AG04450 (cell line): ENCODE results near the gene CCDC192. TPM values are rescaled to one million over a fixed set of nuclear protein-coding genes. Genes with fewer than 3 reads are reported as not detected.
"Not testable (repeated sequence)": the region's sequence is repeated elsewhere in the genome, so short reads cannot be mapped to it uniquely, and the experiment has no call there.

Experiments
- CTCF ChIA-PET: fragments of 300-600, 350-600 bp; formaldehyde crosslinking; extraction: SDS; loops from one replicate; lab custom pipeline; 2022; ENCODE audit warnings: antibody characterized with exemption, inconsistent platforms; lab: Charles Lee
- POLR2A ChIA-PET: fragments of 350-600 bp; formaldehyde crosslinking; extraction: SDS; loops from one replicate; lab custom pipeline; 2021; ENCODE audit warnings: antibody characterized with exemption, inconsistent platforms; lab: Yijun Ruan, JAX
- DNase-seq: peaks from one replicate; pipeline ENCODE4 v3.0.0-alpha.2; 2011; ENCODE audit warnings: low read depth, low spot score
- H3K27ac ChIP-seq: one replicate; pipeline ENCODE4 v1.5.1; 2012; ENCODE audit warnings: low read depth, low read length, control low read depth
- H3K27me3 ChIP-seq: one replicate; pipeline ENCODE4 v1.6.0; 2012; ENCODE audit warnings: low read length; ENCODE audit not compliant: control insufficient read depth, insufficient read depth
- H3K4me3 ChIP-seq: 2 replicates; pipeline ENCODE4 v1.5.1; 2011; ENCODE audit warnings: mild to moderate bottlenecking, low read depth, low read length, control low read depth
- H3K9me3 ChIP-seq: 2 replicates; pipeline ENCODE4 v1.5.1; 2012; ENCODE audit warnings: low read length; ENCODE audit not compliant: control insufficient read depth, insufficient read depth
- polyA plus RNA-seq: library from polyadenylated mRNA; depleted of rRNA; stranded (reverse); fragments of >200 nt; gene quantifications from 2 replicates; pipeline ENCODE4 v1.2.3, GENCODE V29; 2011
- TF ChIP-seq, protein P1 (sequence below): IDR thresholded peaks from 2 replicates; pipeline ENCODE4 v1.5.1; 2011; ENCODE audit warnings: low read depth, low read length, control low read depth, inconsistent platforms

The CCDC192 gene
- polyA plus RNA-seq, 1 experiment = not detected

- H3K27me3 ChIP-seq = no peaks in the 10 kb centered on the region
- no peak overlapping the region for H3K27ac ChIP-seq
- ChIA-PET CTCF (no interaction called here), POLR2A (no interaction called here)
- no peak overlapping the region for H3K4me3 ChIP-seq
- no peak for DNase-seq
- TF ChIP-seq, protein P1, sequence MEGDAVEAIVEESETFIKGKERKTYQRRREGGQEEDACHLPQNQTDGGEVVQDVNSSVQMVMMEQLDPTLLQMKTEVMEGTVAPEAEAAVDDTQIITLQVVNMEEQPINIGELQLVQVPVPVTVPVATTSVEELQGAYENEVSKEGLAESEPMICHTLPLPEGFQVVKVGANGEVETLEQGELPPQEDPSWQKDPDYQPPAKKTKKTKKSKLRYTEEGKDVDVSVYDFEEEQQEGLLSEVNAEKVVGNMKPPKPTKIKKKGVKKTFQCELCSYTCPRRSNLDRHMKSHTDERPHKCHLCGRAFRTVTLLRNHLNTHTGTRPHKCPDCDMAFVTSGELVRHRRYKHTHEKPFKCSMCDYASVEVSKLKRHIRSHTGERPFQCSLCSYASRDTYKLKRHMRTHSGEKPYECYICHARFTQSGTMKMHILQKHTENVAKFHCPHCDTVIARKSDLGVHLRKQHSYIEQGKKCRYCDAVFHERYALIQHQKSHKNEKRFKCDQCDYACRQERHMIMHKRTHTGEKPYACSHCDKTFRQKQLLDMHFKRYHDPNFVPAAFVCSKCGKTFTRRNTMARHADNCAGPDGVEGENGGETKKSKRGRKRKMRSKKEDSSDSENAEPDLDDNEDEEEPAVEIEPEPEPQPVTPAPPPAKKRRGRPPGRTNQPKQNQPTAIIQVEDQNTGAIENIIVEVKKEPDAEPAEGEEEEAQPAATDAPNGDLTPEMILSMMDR = no peak
- no peaks in the 10 kb centered on the region for H3K9me3 ChIP-seq
Observed at GRCh38 chr5:127700237-127700766, 2.9 kb upstream of the CCDC192 start.

DNA sequence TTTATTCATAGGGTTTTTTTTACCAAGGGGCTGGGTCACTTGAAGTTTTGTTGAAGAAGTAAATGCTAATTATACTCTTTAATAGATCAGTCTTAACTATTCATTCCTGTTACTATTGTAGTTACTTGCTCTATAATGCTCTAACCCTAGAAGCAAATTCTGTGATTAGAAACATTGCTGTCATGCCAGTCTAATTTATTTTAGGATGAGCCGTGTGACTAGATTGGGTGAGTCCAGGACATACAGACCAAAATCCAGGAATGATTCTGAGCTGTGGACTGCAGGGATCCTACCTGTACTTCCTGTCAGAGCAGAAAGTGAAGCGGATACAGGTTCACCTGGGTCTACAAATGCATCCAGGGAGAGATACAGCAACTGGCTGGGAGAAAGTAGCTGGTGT is 757 bp upstream of the CCDC192 start:
- TF ChIP-seq, protein P1 = no peak
- Histone ChIP-seq H3K27ac (no peak overlapping the region), H3K4me3 (no peak overlapping the region), H3K27me3 (no peaks in the 10 kb centered on the region), H3K9me3 (no peaks in the 10 kb centered on the region)
- no peak for DNase-seq
- CTCF ChIA-PET = interaction anchor here (0.6 kb wide), 1 partner anchor 174 kb away, joined by 4 read pairs; no protein-coding TSS in a partner anchor
- POLR2A ChIA-PET = no interaction called here

DNA sequence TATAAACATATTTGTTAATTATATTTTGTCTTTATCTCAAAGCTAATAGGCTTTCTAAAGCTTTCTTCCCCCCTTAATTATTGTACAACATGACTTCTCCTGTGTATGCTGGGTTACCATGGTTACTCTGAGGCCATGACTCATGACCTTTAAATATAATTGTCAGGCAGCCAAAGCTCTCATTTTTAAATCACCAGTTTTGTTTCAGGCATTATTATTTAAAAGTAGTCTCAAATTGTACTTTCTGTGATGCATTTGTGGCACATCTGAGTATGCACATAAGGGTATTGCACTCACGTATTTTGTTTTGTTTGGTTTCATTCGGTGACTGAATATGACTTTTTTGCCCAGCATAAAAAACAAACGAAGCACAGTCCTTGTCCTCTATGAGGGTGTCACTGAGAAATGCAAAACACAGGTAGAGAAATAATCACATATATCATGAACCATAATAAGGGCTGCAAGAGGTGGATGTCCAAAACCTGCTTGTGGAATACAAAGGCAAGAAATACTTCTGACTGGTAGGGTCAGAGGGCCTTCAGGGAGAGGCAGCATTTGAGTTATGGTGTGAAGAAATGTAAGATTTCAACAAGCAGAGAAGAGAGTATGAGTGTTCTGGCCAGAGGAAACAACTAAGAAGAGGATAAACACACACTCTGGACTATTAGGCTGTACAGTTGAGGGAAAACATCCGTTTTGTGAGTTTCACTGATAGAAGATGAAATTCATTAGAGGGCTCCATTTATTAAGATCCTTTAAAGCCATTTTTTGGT is 2.1 kb downstream of the CCDC192 start:
- CTCF ChIA-PET = no interaction called here
- TF ChIP-seq, protein P1 = no peak
- Histone ChIP-seq H3K27me3 (peaks cover 3% of the 10 kb centered on the region), H3K4me3 (no peak overlapping the region), H3K9me3 (no peaks in the 10 kb centered on the region), H3K27ac (no peak overlapping the region)
- POLR2A ChIA-PET = no interaction called here
- DNase-seq = peak; percentile 44

GRCh38 chr5:127706691-127707090 is 3.5 kb downstream of the CCDC192 start:
- TF ChIP-seq, protein P1 = no peak
- peaks cover 3% of the 10 kb centered on the region for H3K27me3 ChIP-seq
- no peak overlapping the region for H3K27ac ChIP-seq
- CTCF ChIA-PET = no interaction called here
- no peak overlapping the region for H3K4me3 ChIP-seq
- H3K9me3 ChIP-seq = no peaks in the 10 kb centered on the region
- DNase-seq = no peak
- POLR2A ChIA-PET = no interaction called here

DNA sequence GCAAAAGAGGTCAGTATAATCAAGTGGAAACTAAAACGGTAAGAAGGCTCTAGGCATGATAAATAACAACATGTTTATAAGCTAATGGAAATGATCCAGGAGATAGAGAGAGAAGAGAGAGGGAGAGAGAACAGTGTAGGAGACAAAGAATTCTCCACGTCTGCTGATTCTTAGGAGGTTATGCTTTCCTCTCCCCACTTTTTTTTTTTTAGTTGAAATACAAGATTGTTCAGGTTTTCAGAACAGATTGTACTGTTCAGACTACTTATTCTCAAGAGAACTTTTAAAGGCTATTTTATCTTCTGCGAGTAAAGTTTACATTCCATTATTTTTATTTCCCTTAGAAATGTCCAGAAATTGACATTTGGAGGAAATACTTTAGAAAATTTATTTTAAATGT is 4.0 kb downstream of the CCDC192 start:
- ChIA-PET POLR2A (no interaction called here), CTCF (no interaction called here)

DNA sequence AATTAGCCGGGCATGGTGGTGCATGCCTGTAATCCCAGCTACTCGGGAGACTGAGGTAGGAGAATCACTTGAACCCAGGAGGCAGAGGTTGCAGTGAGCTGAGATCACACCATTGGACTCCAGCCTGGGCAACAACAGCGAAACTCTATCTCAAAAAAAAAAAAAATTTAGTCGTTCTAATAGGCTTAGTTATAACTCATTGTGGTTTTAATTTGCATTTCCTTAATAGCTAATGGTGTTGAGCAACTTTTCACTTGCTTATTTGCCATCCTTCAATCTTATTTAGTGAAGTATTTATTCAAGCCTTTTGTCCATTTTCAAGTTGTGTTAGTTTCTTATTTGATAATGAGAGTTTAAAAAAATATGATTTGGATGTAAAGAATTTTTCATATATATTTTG is 9.9 kb downstream of the CCDC192 start:
- POLR2A ChIA-PET, H3K9me3 ChIP-seq, DNase-seq, H3K27me3 ChIP-seq, H3K4me3 ChIP-seq, H3K27ac ChIP-seq, CTCF ChIA-PET: not testable (repeated sequence)

More for the DNA sequence above, 4.0 kb downstream of the CCDC192 start:
- no peak for DNase-seq
- H3K4me3 ChIP-seq = no peak overlapping the region
- H3K27ac ChIP-seq = no peak overlapping the region
- TF ChIP-seq, protein P1 = no peak
- no peaks in the 10 kb centered on the region for H3K9me3 ChIP-seq
- peaks cover 3% of the 10 kb centered on the region for H3K27me3 ChIP-seq
